H1 (cell line): ENCODE measurements around the gene LBP. TPM values are rescaled to one million over a fixed set of nuclear protein-coding genes. Genes with fewer than 3 reads are reported as not detected.

ENCODE experiments used
- CTCF ChIA-PET: fragments of 300-600 bp; sonication (Branson Sonifier 250); formaldehyde crosslinking; loops from one replicate; lab custom pipeline; 2021; ENCODE audit not compliant: partially characterized antibody; lab: Charles Lee
- POLR2A ChIA-PET: fragments of 300-600 bp; sonication (Branson Sonifier 250); formaldehyde crosslinking; loops from one replicate; lab custom pipeline; 2021; ENCODE audit warnings: inconsistent platforms; ENCODE audit not compliant: partially characterized antibody; lab: Charles Lee
- DNase-seq, 2 experiments: peaks; one replicate each; pipeline versions ENCODE4 v3.0.0 to v3.0.0-alpha.2; 2010 to 2022; ENCODE audit warnings: low spot score in 2 of 2, low read depth in 1 of 2, mixed read lengths in 1 of 2
- FAIRE-seq: peaks from 2 replicates; lab custom pipeline; 2011; peaks lifted over from hg19 to GRCh38; lab: Jason Lieb, UNC
- H2AFZ ChIP-seq: 2 replicates; pipeline ENCODE4 v1.8.1; 2012; ENCODE audit warnings: low read length, inconsistent platforms
- H2AK5ac ChIP-seq: 2 replicates; pipeline ENCODE4 v1.6.1; 2013; ENCODE audit warnings: low read depth, low read length
- H2BK120ac ChIP-seq: replicated peaks from 2 replicates; pipeline ENCODE3; 2013; ENCODE audit warnings: low read depth, low read length, inconsistent platforms
- H2BK12ac ChIP-seq: 2 replicates; pipeline ENCODE4 v1.6.1; 2013; ENCODE audit warnings: low read depth, low read length
- H2BK15ac ChIP-seq: 2 replicates; pipeline ENCODE4 v1.6.1; 2013; ENCODE audit warnings: low read length
- H2BK20ac ChIP-seq: 2 replicates; pipeline ENCODE4 v1.6.1; 2013; ENCODE audit warnings: low read length
- H2BK5ac ChIP-seq: 2 replicates; pipeline ENCODE4 v1.6.1; 2013; ENCODE audit warnings: low read depth, low read length
- H3K14ac ChIP-seq: 2 replicates; pipeline ENCODE4 v1.6.1; 2013; ENCODE audit warnings: inconsistent platforms; ENCODE audit not compliant: insufficient read length
- H3K18ac ChIP-seq: 2 replicates; pipeline ENCODE4 v1.6.1; 2013; ENCODE audit warnings: low read length; ENCODE audit errors: extremely low read depth
- H3K23ac ChIP-seq: 2 replicates; pipeline ENCODE4 v1.6.1; 2013; ENCODE audit warnings: inconsistent platforms; ENCODE audit not compliant: insufficient read length
- H3K23me2 ChIP-seq: 2 replicates; pipeline ENCODE4 v1.6.1; 2013; ENCODE audit warnings: low read depth, low read length
- H3K27ac ChIP-seq: 2 replicates; pipeline ENCODE4 v1.6.1; 2011; ENCODE audit warnings: low read depth, low read length, inconsistent platforms
- H3K27me3 ChIP-seq, 4 experiments: replicated peaks in 1 of 4; 1 replicate in 1 of 4; 2 replicates in 3 of 4; pipeline versions ENCODE4 v1.6.1 to v1.8.1; 2011 to 2013; ENCODE audit warnings: low read length in 3 of 4, mild to moderate bottlenecking in 3 of 4, inconsistent platforms in 2 of 4, mixed read lengths in 2 of 4, moderate library complexity in 1 of 4; ENCODE audit not compliant: control insufficient read depth in 3 of 4, insufficient read depth in 3 of 4; ENCODE audit errors: extremely low read depth in 1 of 4
- H3K36me3 ChIP-seq, 4 experiments: 2 replicates each; pipeline versions ENCODE4 v1.6.1 to v1.8.1; 2011 to 2013; ENCODE audit warnings: mild to moderate bottlenecking in 4 of 4, low read length in 3 of 4, moderate library complexity in 2 of 4, control low read depth in 1 of 4, inconsistent platforms in 1 of 4; ENCODE audit not compliant: insufficient read depth in 4 of 4, control insufficient read depth in 2 of 4
- H3K4ac ChIP-seq: replicated peaks from 2 replicates; pipeline ENCODE3; 2013; ENCODE audit warnings: low read length, low read depth, mixed read lengths, inconsistent platforms; ENCODE audit not compliant: insufficient read length
- H3K4me1 ChIP-seq, 4 experiments: replicated peaks in 1 of 4; 1 replicate in 1 of 4; 2 replicates in 3 of 4; pipeline versions ENCODE4 v1.6.1 to v1.8.1; 2011 to 2013; ENCODE audit warnings: low read length in 3 of 4, inconsistent platforms in 2 of 4, mixed read lengths in 1 of 4; ENCODE audit not compliant: insufficient read depth in 4 of 4, control insufficient read depth in 3 of 4
- H3K4me2 ChIP-seq, 2 experiments: 2 replicates each; pipeline versions ENCODE4 v1.6.1 to v1.8.1; 2011 to 2013; ENCODE audit warnings: low read depth in 2 of 2, low read length in 2 of 2, control low read depth in 1 of 2, inconsistent platforms in 1 of 2, mild to moderate bottlenecking in 1 of 2; ENCODE audit not compliant: insufficient read depth in 1 of 2
- H3K4me3 ChIP-seq, 4 experiments: fragments of 200-600, 300-600 bp in 1 of 4; sonication (generic), shearing (Covaris generic), sonication (Bioruptor Twin) in 1 of 4; 2 replicates each; pipeline versions ENCODE4 v1.5.1 to v1.8.1; 2011 to 2016; ENCODE audit warnings: low read length in 4 of 4, low read depth in 3 of 4, control low read depth in 2 of 4, inconsistent platforms in 2 of 4, mild to moderate bottlenecking in 2 of 4, mixed read lengths in 1 of 4, moderate library complexity in 1 of 4; ENCODE audit not compliant: insufficient read depth in 2 of 4; ENCODE audit errors: extremely low read depth in 1 of 4
- H3K56ac ChIP-seq: replicated peaks from 2 replicates; pipeline ENCODE3; 2013; ENCODE audit warnings: low read depth, mild to moderate bottlenecking, mixed read lengths, low read length, inconsistent platforms; ENCODE audit not compliant: insufficient read length
- H3K79me1 ChIP-seq: 2 replicates; pipeline ENCODE4 v1.6.1; 2013; ENCODE audit warnings: low read depth, low read length, control low read depth
- H3K79me2 ChIP-seq, 2 experiments: 2 replicates each; pipeline versions ENCODE4 v1.6.1 to v1.8.1; 2012 to 2013; ENCODE audit warnings: low read length in 2 of 2, mild to moderate bottlenecking in 2 of 2, inconsistent platforms in 1 of 2; ENCODE audit not compliant: insufficient read depth in 2 of 2, control insufficient read depth in 1 of 2
- H3K9ac ChIP-seq, 4 experiments: replicated peaks in 1 of 4; 1 replicate in 1 of 4; 2 replicates in 3 of 4; pipeline versions ENCODE4 v1.6.1 to v1.8.1; 2011 to 2013; ENCODE audit warnings: low read depth in 3 of 4, low read length in 3 of 4, control low read depth in 2 of 4, mild to moderate bottlenecking in 2 of 4, moderate library complexity in 2 of 4, inconsistent platforms in 1 of 4; ENCODE audit errors: extremely low read depth in 1 of 4
- H3K9me3 ChIP-seq, 2 experiments: 2 replicates each; pipeline versions ENCODE4 v1.6.1 to v1.8.1; 2012 to 2013; ENCODE audit warnings: mild to moderate bottlenecking in 2 of 2, moderate library complexity in 2 of 2, control low read depth in 1 of 2, inconsistent platforms in 1 of 2, low read depth in 1 of 2, low read length in 1 of 2, mixed read lengths in 1 of 2; ENCODE audit not compliant: insufficient read depth in 2 of 2
- H4K20me1 ChIP-seq, 2 experiments: replicated peaks in 1 of 2; 2 replicates each; pipeline versions ENCODE3 to v1.8.1; 2011 to 2013; ENCODE audit warnings: inconsistent platforms in 2 of 2, low read length in 2 of 2, mild to moderate bottlenecking in 1 of 2; ENCODE audit not compliant: insufficient read depth in 2 of 2, control insufficient read depth in 1 of 2
- H4K5ac ChIP-seq: 2 replicates; pipeline ENCODE4 v1.6.1; 2013; ENCODE audit warnings: low read length, low read depth, mixed read lengths, inconsistent platforms; ENCODE audit not compliant: insufficient read length
- H4K8ac ChIP-seq: 2 replicates; pipeline ENCODE4 v1.8.0; 2013; ENCODE audit warnings: mild to moderate bottlenecking, moderate library complexity, low read length, inconsistent platforms; ENCODE audit not compliant: insufficient read depth; ENCODE audit errors: extremely low read depth
- H4K91ac ChIP-seq: replicated peaks from 2 replicates; pipeline ENCODE3; 2013; ENCODE audit warnings: low read length, mixed read lengths, inconsistent platforms; ENCODE audit not compliant: insufficient read length
- BCL11A ChIP-seq, 2 experiments: IDR thresholded peaks; one replicate each; pipeline ENCODE4 v1.6.1; 2011; ENCODE audit warnings: low read depth in 2 of 2, low read length in 2 of 2, mild to moderate bottlenecking in 2 of 2
- GABPA ChIP-seq: IDR thresholded peaks from 2 replicates; pipeline ENCODE4 v1.6.1; 2011; ENCODE audit warnings: mild to moderate bottlenecking, low read length, moderate library complexity, borderline replicate concordance; ENCODE audit not compliant: insufficient read depth
- JUND ChIP-seq: IDR thresholded peaks from 2 replicates; pipeline ENCODE4 v1.6.1; 2011; ENCODE audit warnings: mild to moderate bottlenecking, improper control_type of control experiment, low read length
- POU5F1 ChIP-seq: IDR thresholded peaks from 2 replicates; pipeline ENCODE4 v1.6.1; 2011; ENCODE audit warnings: low read depth, mild to moderate bottlenecking, low read length, moderate library complexity
- RXRA ChIP-seq: IDR thresholded peaks from 2 replicates; pipeline ENCODE4 v1.6.1; 2011; ENCODE audit warnings: low read depth, mild to moderate bottlenecking, low read length, moderate library complexity; ENCODE audit not compliant: insufficient read depth
- WGBS, 2 experiments: shearing (Covaris generic) in 1 of 2; methylation state at CpG; one replicate each; pipeline versions ENCODE4 v1.1.6 to v1.1.7; 2013 to 2015; ENCODE audit warnings: low lambda C conversion rate in 2 of 2, mixed read lengths in 2 of 2, inconsistent platforms in 1 of 2, low coverage in 1 of 2, missing lambda C conversion rate in 1 of 2; ENCODE audit not compliant: insufficient replicate concordance in 2 of 2, insufficient coverage in 1 of 2, insufficient read length in 1 of 2; ENCODE audit errors: extremely low coverage in 1 of 2, missing lambda C conversion rate in 1 of 2; 5-methylcytosine and 5-hydroxymethylcytosine counted together
- polyA plus RNA-seq, 7 experiments: library from polyadenylated mRNA; depleted of rRNA in 3 of 7; stranded (reverse) in 5 of 7; unstranded in 2 of 7; fragments of >200 nt in 5 of 7; fragments of 200-250 nt in 2 of 7; gene quantifications; 1 replicate in 5 of 7; 2 replicates in 1 of 7; 4 replicates in 1 of 7; pipeline versions ENCODE4 v1.2.1 to v1.2.3, GENCODE V29; 2011 to 2013; ENCODE audit warnings: missing spikeins in 2 of 7, mixed read lengths in 2 of 7
- total RNA-seq: library from RNA; stranded (reverse); fragmentation: NEBNext Ultra II Directional; extraction: Animal tissue kit (Norgen Biotek cat#: 25700); gene quantifications from 2 replicates; pipeline ENCODE4 v1.2.1, GENCODE V29; 2021
- TF ChIP-seq, protein P1 (sequence below): IDR thresholded peaks from 2 replicates; pipeline ENCODE4 v1.6.1; 2012; ENCODE audit warnings: inconsistent platforms

Gene LBP
- total and polyA plus RNA-seq, 2 of the 8 experiments (the other 6 are each of a cell fraction or from before 2014, with no cell fraction given), result 0.60 to 0.63 TPM

DNA sequence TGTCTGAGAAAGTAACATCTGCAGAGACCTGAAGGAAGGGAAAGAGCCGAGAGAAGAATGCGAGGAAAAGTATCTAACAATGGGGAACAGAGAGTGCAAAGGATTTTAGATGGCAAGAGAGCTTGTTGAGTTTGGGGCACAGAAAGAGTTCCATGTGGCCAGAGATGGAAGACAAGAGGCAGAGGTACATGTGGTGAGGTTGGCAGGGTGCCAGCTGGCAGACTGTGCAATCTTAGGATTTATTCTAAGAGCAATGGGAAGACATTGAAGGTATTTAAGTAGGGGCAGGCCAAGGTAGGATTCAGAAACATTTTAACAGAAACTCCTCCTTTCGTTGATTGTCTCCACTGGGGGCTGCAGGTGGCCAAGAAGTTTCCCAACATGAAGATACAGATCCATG, 20.4 kb upstream of the LBP start:
- H3K23me2 ChIP-seq, result peaks cover 3% of the 10 kb centered on the region; the same call in 1 of the 2 replicates
- no peak overlapping the region for H3K56ac ChIP-seq
- H3K27ac ChIP-seq, result no peak overlapping the region
- DNase-seq (no peak), FAIRE-seq (no peak)
- CTCF ChIA-PET, result interaction anchor here (1.0 to 2.7 kb wide), 3 partner anchors 12 to 108 kb away, joined by 3 to 25 read pairs (median 3); no protein-coding TSS in a partner anchor
- no peaks in the 10 kb centered on the region for H4K20me1 ChIP-seq
- no peaks in the 10 kb centered on the region for H3K36me3 ChIP-seq
- H2BK20ac ChIP-seq, result no peak overlapping the region
- no peak overlapping the region for H2BK120ac ChIP-seq
- H3K79me1 ChIP-seq, result no peaks in the 10 kb centered on the region
- H3K18ac ChIP-seq, result no peak overlapping the region
- H2BK12ac ChIP-seq, result no peak overlapping the region
- WGBS, 2 experiments, result 75% methylated on average over 3 of the region's 3 CpGs; no CpG with 5 or more reads in 1 of the 2 experiments
- H2AK5ac ChIP-seq, result no peak overlapping the region
- no peaks in the 10 kb centered on the region for H3K4me1 ChIP-seq
- H3K79me2 ChIP-seq, result no peaks in the 10 kb centered on the region
- H3K4ac ChIP-seq, result no peak overlapping the region
- H2AFZ ChIP-seq, result no peak overlapping the region
- no peak overlapping the region for H2BK15ac ChIP-seq
- H3K4me3 ChIP-seq, result no peak overlapping the region
- no peak for TF ChIP-seq BCL11A (IDR thresholded peaks at IDR 0.05; ENCODE audit: low read depth in 2 of 2, low read length in 2 of 2)
- TF ChIP-seq, protein P1, sequence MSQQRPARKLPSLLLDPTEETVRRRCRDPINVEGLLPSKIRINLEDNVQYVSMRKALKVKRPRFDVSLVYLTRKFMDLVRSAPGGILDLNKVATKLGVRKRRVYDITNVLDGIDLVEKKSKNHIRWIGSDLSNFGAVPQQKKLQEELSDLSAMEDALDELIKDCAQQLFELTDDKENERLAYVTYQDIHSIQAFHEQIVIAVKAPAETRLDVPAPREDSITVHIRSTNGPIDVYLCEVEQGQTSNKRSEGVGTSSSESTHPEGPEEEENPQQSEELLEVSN, result no peak
- no peak for TF ChIP-seq RXRA
- TF ChIP-seq GABPA, result no peak
- TF ChIP-seq POU5F1, result no peak
- TF ChIP-seq JUND, result no peak
- H4K8ac ChIP-seq, result no peak overlapping the region
- H4K5ac ChIP-seq, result no peak overlapping the region
- no peak overlapping the region for H3K23ac ChIP-seq
- H3K14ac ChIP-seq, result no peak overlapping the region
- no peak overlapping the region for H3K4me2 ChIP-seq
- H2BK5ac ChIP-seq, result no peak overlapping the region
- no peak overlapping the region for H3K9ac ChIP-seq
- H4K91ac ChIP-seq, result no peak overlapping the region
- POLR2A ChIA-PET, result no interaction called here
- H3K27me3 ChIP-seq, result no peaks in the 10 kb centered on the region
- no peaks in the 10 kb centered on the region for H3K9me3 ChIP-seq
